Caki2 (cell line): ENCODE measurements around the gene MSI2. TPM values are rescaled to one million over a fixed set of nuclear protein-coding genes. Genes with fewer than 3 reads are reported as not detected.

Experiments used
- DNase-seq: peaks from one replicate; pipeline ENCODE4 v3.0.0-alpha.2; 2015; ENCODE audit warnings: low read depth
- in situ Hi-C: cut with HindIII; loops from 2 replicates; pipeline ENCODE4 v1.10.0; 2016; ENCODE audit warnings: low sequenced_read_pairs, low pct_unique_long_range_greater_than_20kb, mixed read lengths
- total RNA-seq: library from RNA; depleted of rRNA; stranded (reverse); fragments of >200 nt; shearing (Covaris generic); gene quantifications from 2 replicates; pipeline ENCODE4 v1.2.3, GENCODE V29; 2014; ENCODE audit warnings: low replicate concordance

MSI2 gene
- total RNA-seq, 1 experiment from 2014 or later: 67.1 TPM

GRCh38 chr17:57465610-57466009 lies 209.3 kb downstream of the MSI2 start:
- no peak for DNase-seq
- in situ Hi-C loops: no loop called here

- in situ Hi-C loops: no loop called here
- no peak for DNase-seq
Measured at GRCh38 chr17:57466017-57466471, 209.7 kb downstream of the MSI2 start.

GRCh38 chr17:57466521-57466920 lies 210.2 kb downstream of the MSI2 start:
- in situ Hi-C loops: no loop called here
- DNase-seq: no peak

GRCh38 chr17:57467226-57467625 lies 210.9 kb downstream of the MSI2 start:
- no peak for DNase-seq
- in situ Hi-C loops: no loop called here

- DNase-seq: no peak
- in situ Hi-C loops: no loop called here
Measured at GRCh38 chr17:57467801-57468200, 211.5 kb downstream of the MSI2 start.

GRCh38 chr17:57468932-57469775 lies 212.8 kb downstream of the MSI2 start:
- DNase-seq: peak; percentile 51
- in situ Hi-C loops: no loop called here

- no peak for DNase-seq
- in situ Hi-C loops: no loop called here
Measured at GRCh38 chr17:57470906-57471305, 214.6 kb downstream of the MSI2 start.

- in situ Hi-C loops: no loop called here
- DNase-seq: no peak
Measured at GRCh38 chr17:57471868-57472368, 215.6 kb downstream of the MSI2 start.

GRCh38 chr17:57475796-57476195 lies 219.5 kb downstream of the MSI2 start:
- in situ Hi-C loops: no loop called here

GRCh38 chr17:57477522-57478362 lies 221.4 kb downstream of the MSI2 start:
- no peak for DNase-seq
- in situ Hi-C loops: no loop called here

More at GRCh38 chr17:57475796-57476195, 219.5 kb downstream of the MSI2 start:
- no peak for DNase-seq

- in situ Hi-C loops: no loop called here
- DNase-seq: no peak
Measured at GRCh38 chr17:57478478-57479250, 222.3 kb downstream of the MSI2 start.

GRCh38 chr17:57480438-57481196 lies 224.3 kb downstream of the MSI2 start:
- in situ Hi-C loops: no loop called here
- DNase-seq: peak; percentile 34

- peak; percentile 87 for DNase-seq
- in situ Hi-C loops: no loop called here
Measured at GRCh38 chr17:57481910-57482391, 225.6 kb downstream of the MSI2 start.

- no peak for DNase-seq
- in situ Hi-C loops: no loop called here
Measured at GRCh38 chr17:57482657-57483056, 226.3 kb downstream of the MSI2 start.

- in situ Hi-C loops: no loop called here
- DNase-seq: no peak
Measured at GRCh38 chr17:57484081-57484666, 227.9 kb downstream of the MSI2 start.

GRCh38 chr17:57484826-57485565 lies 228.7 kb downstream of the MSI2 start:
- in situ Hi-C loops: no loop called here
- no peak for DNase-seq

GRCh38 chr17:57485566-57485865 lies 229.2 kb downstream of the MSI2 start:
- in situ Hi-C loops: no loop called here
- no peak for DNase-seq
